ENCODE data around the gene P2RY14.

- TF ChIP-seq TAF1 (IDR thresholded peaks at IDR 0.05; ENCODE audit: borderline replicate concordance, insufficient read depth, low read length) (no peak), POLR2AphosphoS5 (IDR thresholded peaks at IDR 0.05; ENCODE audit: low read depth, low read length) (no peak), SIN3A (IDR thresholded peaks at IDR 0.05; ENCODE audit: borderline replicate concordance, insufficient read depth, low read length) (no peak)
Measured at GRCh38 chr3:151203051-151203420, 75.3 kb downstream of the P2RY14 start, which contains the start of gene GPR171.
